HG03354 (cell line): Measurements from ENCODE around the gene LYPD6B.

Experiments
- ATAC-seq: cut with Tn5 transposase; IDR thresholded peaks from one replicate; pipeline ENCODE4 v1.9.1; 2021; ENCODE audit warnings: mild to moderate bottlenecking; ENCODE audit not compliant: unreplicated experiment, poor library complexity, severe bottlenecking

Gene LYPD6B

DNA sequence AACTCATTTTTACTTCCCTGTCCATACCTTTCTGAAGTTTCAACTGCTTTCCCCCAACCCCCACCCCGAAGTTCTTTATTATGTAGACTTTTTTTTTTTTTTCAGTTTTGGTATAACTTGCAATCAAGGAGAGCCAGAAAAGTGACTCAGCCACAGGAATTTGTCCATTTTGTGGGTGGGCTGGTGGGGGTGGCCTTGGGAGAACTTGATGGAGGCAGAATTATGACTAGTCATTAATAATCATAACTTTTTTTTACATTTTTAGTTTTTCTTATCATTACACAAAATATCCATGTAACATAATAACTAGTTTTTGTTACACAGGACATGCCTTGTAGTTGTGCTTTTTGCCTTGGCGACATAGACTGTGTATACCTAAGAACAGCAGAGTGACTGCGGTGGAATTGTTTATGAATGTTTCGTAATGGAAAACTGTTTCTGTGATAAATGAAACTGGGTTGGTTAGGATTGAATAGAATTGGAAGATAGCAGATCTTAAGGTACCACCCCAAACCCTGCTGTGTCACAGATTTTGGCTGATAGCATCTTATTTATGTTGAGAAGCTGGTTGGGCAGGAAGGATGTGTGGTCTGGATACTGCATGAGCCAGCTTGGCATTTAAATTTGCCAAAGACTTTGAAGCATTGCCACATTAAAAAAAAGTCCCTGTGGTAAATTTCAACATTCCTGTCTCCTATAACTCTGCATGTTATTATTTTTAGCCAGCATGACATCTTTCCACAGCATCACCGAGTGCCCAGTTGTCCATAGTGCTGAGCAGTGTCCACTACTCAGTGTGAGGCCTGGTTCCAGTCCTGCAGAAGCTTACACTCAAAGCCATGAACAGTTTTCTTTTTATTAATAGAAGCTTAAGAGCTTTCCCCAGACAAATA lies 30.7 kb downstream of the LYPD6B start:
- ATAC-seq: no peak

DNA sequence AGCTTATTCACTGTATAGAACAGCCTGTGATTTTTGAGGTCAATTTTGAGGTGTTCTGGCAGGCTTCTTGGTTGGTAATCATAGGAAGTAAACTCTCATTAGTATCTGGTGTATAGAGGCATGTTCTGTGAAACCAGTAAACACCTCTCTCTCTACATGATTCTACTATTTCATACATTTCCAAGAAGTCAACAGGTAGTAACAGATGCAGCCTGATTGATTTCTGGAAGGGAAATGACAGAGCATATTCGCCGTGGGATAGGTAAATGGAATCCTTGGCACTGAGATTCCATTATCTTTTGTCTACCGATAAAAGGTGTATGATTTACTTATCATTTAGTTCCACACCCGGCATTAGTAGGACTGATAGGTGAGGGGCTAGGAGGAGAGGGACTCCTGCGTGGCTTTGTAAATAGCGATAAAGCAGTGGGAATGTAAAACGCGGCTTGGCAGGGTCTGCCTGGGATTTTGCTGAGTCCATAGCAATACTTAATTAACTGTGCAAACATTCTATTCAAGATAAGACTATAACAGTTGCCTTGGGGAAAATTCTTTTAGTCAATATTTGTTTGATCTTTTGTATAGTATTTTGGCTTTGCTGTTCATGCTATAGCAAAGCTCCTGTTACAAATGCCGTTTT lies 32.3 kb downstream of the LYPD6B start:
- no peak for ATAC-seq

DNA sequence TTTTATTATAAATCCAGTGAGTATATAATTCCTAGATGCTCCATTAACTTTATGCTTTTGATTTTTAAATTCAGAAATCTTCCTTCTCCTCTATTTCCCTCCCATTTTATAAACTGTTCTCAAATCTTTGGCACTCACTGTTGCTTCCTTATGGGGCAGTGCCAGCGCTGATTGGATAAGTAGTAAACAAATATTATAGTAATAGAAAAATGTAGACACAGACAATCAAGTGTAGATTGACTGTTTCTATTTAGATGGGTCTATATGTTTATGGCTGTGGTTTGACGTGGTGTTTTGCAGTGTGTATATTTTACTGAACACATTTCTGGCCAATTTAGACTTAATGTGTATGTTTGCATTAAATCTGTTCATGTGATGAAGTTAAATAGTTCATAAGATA lies 36.6 kb downstream of the LYPD6B start:
- no peak for ATAC-seq

DNA sequence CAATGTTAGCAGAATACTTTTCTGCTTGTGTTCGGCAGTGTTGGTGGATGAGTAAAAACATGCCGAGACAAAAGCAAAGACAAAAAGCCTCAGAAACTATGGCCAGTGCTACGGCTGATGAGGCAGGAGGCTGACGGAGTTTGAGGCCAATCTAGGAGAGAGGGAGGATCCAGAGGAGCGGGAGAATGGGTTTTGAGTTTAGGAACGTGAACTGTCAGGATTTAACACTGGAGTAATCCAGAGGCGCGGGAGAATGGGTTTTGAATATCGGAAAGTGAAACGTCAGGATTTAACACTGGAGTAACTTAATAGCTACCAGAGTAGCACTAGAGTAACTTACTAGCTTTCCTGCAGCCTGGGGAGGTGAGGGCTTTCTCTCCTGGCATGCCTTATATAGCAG lies 37.4 kb downstream of the LYPD6B start:
- no peak for ATAC-seq

DNA sequence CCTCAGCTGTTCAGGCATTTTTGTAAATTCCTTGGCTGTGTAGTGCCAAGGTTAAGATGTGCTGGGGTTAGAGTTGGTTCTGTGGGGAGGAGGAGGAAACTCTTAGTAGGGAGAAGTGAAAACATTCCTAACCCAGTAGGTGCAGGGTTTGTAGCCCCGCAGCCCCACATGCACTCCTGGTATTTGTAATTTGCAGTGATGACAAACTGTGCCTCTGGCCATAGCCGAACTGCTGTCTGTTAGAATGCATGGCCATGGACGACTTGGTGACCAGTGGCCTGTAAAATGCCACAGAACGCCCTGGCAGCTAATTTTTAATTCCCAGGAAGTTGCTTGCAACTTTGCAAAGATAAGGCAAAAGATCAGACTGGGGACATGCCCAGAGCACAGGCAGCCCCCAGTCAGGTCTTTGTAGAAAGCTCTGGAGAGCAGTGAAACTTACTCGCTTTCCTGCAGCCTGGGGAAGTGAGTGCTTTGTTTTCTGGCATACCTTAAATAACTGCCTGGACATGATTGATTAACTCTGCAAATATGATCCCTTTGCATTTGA lies 38.4 kb downstream of the LYPD6B start:
- no peak for ATAC-seq

DNA sequence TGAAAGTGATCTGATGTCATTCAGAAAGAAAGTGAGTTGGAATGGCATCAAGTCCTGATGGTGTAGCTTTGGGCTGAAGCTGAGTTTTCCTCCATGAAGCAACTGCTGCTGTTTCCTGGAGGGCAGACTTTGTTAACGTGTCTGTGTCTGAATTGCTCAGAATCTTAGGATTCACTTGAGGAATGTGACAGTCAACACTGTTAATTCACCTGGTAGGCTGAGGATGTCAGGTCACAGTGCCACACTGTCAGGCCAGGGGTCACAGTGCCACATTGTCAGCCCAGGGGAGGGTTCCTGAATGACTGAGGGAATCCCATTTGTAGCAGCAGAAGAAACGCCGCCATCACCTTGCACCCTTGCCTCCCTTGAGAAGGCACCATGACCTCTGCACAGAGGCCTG lies 39.4 kb downstream of the LYPD6B start:
- ATAC-seq: no peak

DNA sequence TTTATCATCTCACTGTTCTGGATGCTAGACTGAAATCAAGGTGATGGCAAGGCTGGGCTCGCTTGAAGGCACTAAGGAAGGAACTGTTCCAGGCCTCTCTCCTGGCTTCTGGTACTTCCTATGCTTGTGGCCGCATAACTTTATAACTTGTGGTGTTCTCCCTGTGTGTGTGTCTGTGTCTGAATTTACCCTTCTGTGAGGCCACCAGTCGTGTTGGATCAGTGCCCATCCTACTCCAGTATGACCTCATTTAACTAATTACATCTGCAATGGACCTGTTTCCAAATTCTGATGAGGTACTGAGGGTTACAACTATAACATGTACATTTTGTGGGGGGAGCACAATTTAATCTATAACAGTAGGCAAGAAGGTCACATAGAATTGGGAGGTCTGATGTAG lies 41.6 kb downstream of the LYPD6B start:
- no peak for ATAC-seq

DNA sequence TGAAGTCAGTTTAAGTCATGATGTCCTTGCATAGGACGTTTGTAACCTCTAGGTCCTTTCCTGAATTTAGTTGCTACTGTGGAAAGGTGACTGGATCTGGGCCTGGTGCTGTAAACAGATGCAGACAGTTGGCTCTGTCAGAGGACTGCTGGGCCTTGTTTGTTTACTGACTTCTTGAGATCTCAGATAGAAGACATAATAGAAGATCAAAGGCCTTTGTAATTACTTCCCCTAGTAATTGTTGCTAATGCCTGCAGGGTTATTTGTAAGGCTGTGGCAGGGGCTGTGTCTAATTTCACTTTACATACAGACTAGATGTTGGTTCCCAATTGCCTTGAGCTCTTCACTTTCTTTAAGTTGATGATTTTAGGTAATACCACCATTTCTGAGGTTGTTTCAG lies 42.5 kb downstream of the LYPD6B start:
- ATAC-seq: no peak

DNA sequence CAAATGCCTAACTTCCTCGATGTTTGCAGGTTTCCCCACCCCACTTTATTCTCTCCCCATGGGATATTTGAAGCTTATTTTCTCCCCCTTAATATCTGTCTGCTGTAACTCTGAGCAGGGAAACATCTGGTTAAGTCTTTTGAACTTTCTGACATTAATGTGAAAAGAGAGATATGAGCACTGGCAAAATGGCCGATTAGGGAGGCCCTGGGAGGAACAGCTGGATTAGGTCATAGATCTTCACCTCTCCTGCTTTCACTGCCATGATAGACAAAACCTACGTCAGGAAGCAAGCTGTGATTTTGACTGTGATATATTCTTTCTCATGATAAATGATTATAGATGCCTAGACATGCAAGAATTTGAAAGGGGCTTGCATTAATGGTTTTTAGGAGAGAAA lies 43.6 kb downstream of the LYPD6B start:
- ATAC-seq: no peak

DNA sequence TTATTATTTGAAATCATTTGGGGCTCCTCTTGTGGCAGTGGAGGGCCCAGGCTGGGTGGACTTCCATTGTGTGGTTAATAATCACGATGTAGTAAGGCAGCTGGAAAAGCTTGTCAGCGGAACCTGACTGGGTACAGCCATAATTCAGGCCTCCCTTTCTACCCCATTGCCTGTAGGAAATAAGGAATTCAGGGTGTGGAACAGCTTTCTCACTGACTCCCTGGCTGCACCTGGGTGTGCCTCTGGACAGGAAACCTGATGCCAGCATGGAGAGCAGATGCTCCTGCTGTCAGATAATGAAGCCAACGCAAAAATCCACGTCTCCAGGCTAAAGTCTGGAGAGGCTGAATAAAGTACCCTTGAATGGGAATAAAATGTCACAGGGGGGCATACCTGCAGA lies 44.2 kb downstream of the LYPD6B start:
- ATAC-seq: no peak

DNA sequence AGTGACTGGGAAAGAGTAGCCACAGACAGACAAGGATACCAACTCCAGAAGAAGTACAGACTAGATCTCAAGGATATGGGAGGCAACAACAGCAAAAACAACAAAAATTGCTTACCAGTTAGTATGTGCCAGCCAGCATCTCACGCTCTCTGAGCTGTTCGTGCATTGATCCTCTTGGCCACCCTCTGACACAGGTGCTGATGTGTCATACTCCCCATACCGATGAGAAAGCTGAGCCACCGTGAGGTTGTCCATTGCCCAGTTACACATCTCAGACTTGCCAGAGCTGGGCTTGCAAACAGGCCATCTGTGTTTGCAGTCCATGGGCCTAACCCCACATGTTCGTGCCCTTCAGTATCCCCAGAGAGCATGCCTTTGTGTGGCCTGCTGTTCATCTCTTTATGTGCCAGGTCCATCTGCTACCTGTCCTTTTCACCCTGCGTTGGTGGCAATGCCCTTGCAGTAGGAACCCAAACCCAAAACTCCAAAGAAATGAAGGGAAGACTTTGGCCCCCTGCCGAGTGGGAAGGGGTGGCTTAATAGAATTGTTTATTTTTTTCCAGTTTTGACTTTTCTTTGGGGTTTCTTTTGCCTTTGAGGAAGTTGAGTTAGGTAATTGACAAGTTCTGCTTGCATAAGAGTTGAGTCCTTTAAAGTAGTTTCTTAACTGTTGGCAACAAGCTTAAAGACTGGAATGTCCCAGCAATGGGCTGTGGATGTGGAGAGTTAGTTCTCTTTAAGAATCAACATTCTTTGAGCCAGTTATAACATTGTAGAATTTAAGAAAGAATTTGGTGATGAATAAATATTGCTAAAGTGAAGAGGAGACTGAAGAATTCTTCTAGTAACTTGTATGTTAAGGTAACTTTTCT lies 46.7 kb downstream of the LYPD6B start:
- no peak for ATAC-seq

DNA sequence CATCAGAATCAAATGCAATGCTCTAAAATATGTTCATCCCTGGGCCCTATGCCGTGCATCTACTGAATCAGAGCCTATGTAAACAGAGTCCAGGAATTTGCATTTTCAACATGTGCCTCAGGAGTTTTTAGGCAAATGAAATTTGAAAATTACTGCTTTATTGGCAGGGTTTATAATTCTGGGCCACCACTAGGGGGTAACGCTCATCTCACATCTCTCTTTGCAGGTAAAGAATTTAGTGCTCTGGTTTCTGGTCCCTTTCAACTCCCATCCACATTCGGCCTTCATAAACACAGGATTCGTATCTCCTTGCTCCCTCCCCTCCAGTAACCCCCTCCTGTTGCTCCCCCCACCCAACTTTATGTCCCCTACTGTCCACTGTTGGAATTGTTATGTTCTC lies 49.3 kb downstream of the LYPD6B start:
- no peak for ATAC-seq

DNA sequence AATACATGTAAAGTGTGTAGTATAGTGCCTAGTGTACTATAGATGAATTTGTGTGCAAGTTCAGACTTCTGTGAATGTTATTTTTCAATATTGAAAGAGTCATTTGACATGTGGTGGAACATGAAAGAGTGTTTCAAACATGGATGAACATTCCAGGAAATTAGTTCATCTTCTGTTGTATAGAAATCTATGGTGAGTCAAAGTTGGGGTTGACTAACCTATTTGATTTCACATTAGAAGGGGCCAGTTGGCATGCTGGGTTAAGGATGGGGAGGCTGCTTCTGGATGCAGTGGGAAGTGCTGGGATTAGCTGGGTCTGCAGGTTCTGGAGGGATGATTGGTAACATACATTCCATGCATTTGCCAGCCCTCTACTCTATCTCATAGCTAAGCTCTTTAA lies 50.6 kb downstream of the LYPD6B start:
- no peak for ATAC-seq

DNA sequence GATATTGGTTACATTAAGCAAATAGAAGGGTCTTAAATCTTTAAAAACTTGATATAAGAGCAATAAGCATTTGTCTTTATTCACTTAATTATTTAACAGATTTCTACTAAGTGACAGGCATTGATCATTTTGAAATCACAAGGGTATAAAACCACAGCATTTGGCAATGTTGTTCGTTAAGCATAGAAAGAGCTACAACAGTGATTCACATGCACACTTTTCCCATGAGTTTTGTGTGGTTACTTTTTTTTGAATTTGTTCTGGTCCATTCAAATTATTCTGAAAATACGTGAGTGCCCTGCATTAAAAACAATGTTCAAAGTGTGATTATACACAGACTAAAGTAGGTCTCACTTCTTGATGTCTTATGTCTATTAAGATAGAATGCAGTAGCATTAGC lies 52.2 kb downstream of the LYPD6B start:
- ATAC-seq: no peak

DNA sequence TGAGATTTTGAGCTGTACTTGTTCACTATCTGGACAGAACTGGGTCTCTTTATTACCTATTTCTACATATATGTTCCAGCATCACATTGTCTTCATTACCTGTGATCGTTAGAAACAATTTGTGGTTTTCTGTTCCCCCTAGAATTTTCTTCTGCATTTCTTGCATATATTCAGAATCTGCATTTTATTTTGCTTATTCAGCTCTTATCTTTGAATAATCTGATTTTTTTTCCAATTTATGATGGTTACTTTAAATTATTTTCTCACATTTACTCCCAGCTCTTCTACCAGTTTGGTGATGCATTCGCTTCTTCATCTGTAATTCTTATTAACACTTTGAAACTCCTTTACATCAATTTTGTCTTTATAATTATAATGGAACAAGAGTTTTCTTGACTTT lies 55.1 kb downstream of the LYPD6B start:
- ATAC-seq: no peak

DNA sequence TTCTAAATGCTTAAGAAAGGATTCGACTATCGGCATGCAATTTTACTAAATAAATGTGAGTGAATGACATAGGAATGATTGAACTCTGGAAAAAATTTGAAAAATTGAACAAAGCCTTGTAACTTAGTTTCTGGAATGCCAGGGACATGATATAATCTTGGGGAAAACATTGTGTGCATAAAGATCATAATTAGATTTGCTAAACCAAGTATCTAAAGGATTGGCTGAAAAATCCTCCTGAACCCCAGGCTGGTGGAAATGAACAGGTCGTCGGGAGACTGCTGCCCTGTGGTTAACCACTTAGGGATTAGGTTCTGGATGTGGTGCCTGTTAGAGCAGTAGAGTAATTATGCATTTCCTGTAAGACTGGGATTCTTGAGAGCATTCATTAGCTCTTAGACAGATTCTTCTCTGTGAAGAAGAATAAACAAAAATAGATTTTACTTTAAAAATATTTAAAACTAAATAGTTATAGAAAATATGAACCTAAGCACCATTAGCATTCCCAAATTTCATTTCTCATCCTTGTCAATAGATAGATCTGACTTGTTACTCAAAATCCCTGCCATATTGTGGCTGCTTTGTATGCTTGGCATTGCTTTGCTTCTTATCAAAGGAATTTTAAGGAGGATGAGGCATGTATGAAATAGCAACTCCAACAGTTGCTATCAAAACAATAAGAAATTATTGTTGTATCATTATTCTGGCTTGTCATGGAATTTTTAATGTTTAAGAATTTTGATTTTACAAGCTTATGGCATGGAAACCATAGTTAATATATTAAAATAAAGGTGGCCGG lies 55.9 kb downstream of the LYPD6B start:
- ATAC-seq: no peak

DNA sequence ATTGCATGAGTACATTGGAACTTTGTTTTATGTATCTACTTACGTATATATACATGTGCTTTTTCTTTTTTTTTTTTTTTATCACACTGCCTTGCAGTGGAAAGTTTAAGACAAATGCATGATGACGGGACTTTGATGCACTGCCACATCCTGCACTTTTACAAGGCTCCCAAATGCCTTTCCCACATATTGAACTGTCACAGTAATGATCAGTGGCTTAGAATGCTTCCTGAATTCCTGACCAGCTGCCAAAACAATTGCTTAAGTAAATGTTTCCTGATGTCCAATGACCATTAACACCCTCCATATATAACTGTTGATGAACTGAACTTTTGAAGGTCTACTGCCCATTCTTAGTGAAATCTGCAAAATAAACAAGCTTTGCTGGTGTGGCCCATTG lies 60.2 kb downstream of the LYPD6B start:
- ATAC-seq: no peak

DNA sequence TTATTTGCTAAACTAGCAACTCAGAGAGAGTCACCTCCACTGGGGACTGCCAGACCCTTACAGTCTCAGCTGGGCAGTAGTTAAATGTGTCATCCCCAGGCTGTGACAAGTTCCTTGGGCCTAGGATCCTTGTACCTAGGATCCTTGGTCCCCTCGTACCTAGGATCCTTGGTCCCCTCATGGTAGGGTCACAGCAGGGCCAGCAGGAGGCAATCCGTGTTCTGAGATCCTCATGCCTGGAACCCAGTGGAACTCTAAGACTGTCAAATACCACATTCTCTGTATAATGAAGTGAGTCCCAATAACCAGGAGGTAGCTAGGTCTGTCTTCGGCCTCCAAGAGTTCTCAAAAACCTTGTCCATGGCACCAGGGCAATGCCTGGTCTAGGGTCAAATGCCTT lies 60.8 kb downstream of the LYPD6B start:
- no peak for ATAC-seq
